HG03575 (cell line): Measurements from ENCODE around the gene CD82.
A peak's percentile ranks its signal among the peaks of the same experiment; 100 is the strongest.
"Not testable (repeated sequence)": the region's sequence is repeated elsewhere in the genome, so short reads cannot be mapped to it uniquely, and the experiment has no call there.

Source experiments
- ATAC-seq: cut with Tn5 transposase; IDR thresholded peaks from one replicate; pipeline ENCODE4 v1.9.1; 2021; ENCODE audit not compliant: unreplicated experiment, insufficient number of reproducible peaks, low FRiP score; ENCODE audit errors: extremely low read depth

The CD82 gene

GRCh38 chr11:44556735-44557409, 8.6 kb upstream of the CD82 start:
- ATAC-seq: no peak

- no peak for ATAC-seq
These were observed 8.0 kb upstream of the CD82 start for GRCh38 chr11:44557464-44557863.

- peak; percentile 59 for ATAC-seq
These were observed 6.1 kb upstream of the CD82 start for GRCh38 chr11:44559207-44559939.

- ATAC-seq: not testable (repeated sequence)
These were observed 5.5 kb upstream of the CD82 start for GRCh38 chr11:44559940-44560300.

- no peak for ATAC-seq
These were observed 4.1 kb upstream of the CD82 start for GRCh38 chr11:44561275-44561805.

- no peak for ATAC-seq
These were observed 3.3 kb upstream of the CD82 start for GRCh38 chr11:44561964-44562734.

GRCh38 chr11:44562845-44563460, 2.5 kb upstream of the CD82 start:
- ATAC-seq: no peak

- ATAC-seq: no peak
These were observed 1.8 kb upstream of the CD82 start for GRCh38 chr11:44563711-44564110.

GRCh38 chr11:44564166-44564565, 1.3 kb upstream of the CD82 start:
- no peak for ATAC-seq

- no peak for ATAC-seq
These were observed 723 bp upstream of the CD82 start for GRCh38 chr11:44564670-44565210.

GRCh38 chr11:44565953-44566949, 788 bp downstream of the CD82 start:
- no peak for ATAC-seq

- no peak for ATAC-seq
These were observed 1.8 kb downstream of the CD82 start for GRCh38 chr11:44566952-44567875.

GRCh38 chr11:44567876-44568256, 2.4 kb downstream of the CD82 start:
- no peak for ATAC-seq

- ATAC-seq: no peak
These were observed 2.8 kb downstream of the CD82 start for GRCh38 chr11:44568331-44568657.

- peak; percentile 26 for ATAC-seq
These were observed 3.4 kb downstream of the CD82 start for GRCh38 chr11:44568658-44569473.

GRCh38 chr11:44570411-44571155, 5.1 kb downstream of the CD82 start:
- no peak for ATAC-seq
